Activated T-helper 17 cell treated with anti-CD3 and anti-CD28 coated beads, Interleukin-2, amount 50 U/mL, for 72 hours (primary cell): ENCODE data around the gene PITPNC1. TPM values are rescaled to one million over a fixed set of nuclear protein-coding genes. Genes with fewer than 3 reads are reported as not detected.
"Not testable (repeated sequence)": the region's sequence is repeated elsewhere in the genome, so short reads cannot be mapped to it uniquely, and the experiment has no call there.

Experiments
- ATAC-seq: fragments of 150-1000 bp; cut with Tn5 transposase; replicated peaks from 2 replicates; pipeline ENCODE4 v1.10.0; 2021; ENCODE audit warnings: mild to moderate bottlenecking, moderate library complexity
- H3K27ac Mint-ChIP-seq: one replicate; pipeline ENCODE4 v1.8.0; 2022; ENCODE audit warnings: mixed read lengths
- H3K27me3 Mint-ChIP-seq: one replicate; pipeline ENCODE4 v1.8.0; 2022; ENCODE audit warnings: mixed read lengths
- H3K36me3 Mint-ChIP-seq: one replicate; pipeline ENCODE4 v1.8.0; 2022; ENCODE audit warnings: low read depth, mild to moderate bottlenecking, mixed read lengths
- H3K4me1 Mint-ChIP-seq: one replicate; pipeline ENCODE4 v1.8.0; 2022; ENCODE audit warnings: mixed read lengths
- H3K4me3 Mint-ChIP-seq: one replicate; pipeline ENCODE4 v1.8.0; 2022; ENCODE audit warnings: mild to moderate bottlenecking, mixed read lengths
- H3K9me3 Mint-ChIP-seq: one replicate; pipeline ENCODE4 v1.8.0; 2022; ENCODE audit warnings: mixed read lengths
- total RNA-seq, 2 donors: library from RNA; stranded (reverse); gene quantifications; one replicate each; pipeline ENCODE4 v1.2.3, GENCODE V29; 2022

Gene PITPNC1
- total RNA-seq, 2 donors from 2014 or later = 43.0 to 45.4 TPM

- ATAC-seq = no peak
- Mint-ChIP-seq H3K9me3 (no peaks in the 10 kb centered on the region), H3K4me3 (peak overlapping the region; percentile 83), H3K4me1 (peaks cover 43% of the 10 kb centered on the region), H3K27ac (peak overlapping the region; percentile 95), H3K36me3 (no peaks in the 10 kb centered on the region), H3K27me3 (no peaks in the 10 kb centered on the region)
These were observed 102.1 kb downstream of the PITPNC1 start for GRCh38 chr17:67479148-67479547.

GRCh38 chr17:67480959-67481358 lies 103.9 kb downstream of the PITPNC1 start:
- not testable (repeated sequence) for H3K9me3 Mint-ChIP-seq, H3K27me3 Mint-ChIP-seq, H3K36me3 Mint-ChIP-seq, H3K4me3 Mint-ChIP-seq, ATAC-seq, H3K27ac Mint-ChIP-seq
- H3K4me1 Mint-ChIP-seq = peaks cover 27% of the 10 kb centered on the region

- no peaks in the 10 kb centered on the region for H3K9me3 Mint-ChIP-seq
- peaks cover 27% of the 10 kb centered on the region for H3K4me1 Mint-ChIP-seq
- H3K27me3 Mint-ChIP-seq = no peaks in the 10 kb centered on the region
- H3K36me3 Mint-ChIP-seq = no peaks in the 10 kb centered on the region
- ATAC-seq = no peak
- H3K27ac Mint-ChIP-seq = peak overlapping the region; percentile 89
- peak overlapping the region; percentile 62 for H3K4me3 Mint-ChIP-seq
These were observed 104.7 kb downstream of the PITPNC1 start for GRCh38 chr17:67481808-67482207.

GRCh38 chr17:67482764-67483163 lies 105.7 kb downstream of the PITPNC1 start:
- peak overlapping the region; percentile 89 for H3K27ac Mint-ChIP-seq
- no peaks in the 10 kb centered on the region for H3K9me3 Mint-ChIP-seq
- H3K27me3 Mint-ChIP-seq = no peaks in the 10 kb centered on the region
- peaks cover 24% of the 10 kb centered on the region for H3K4me1 Mint-ChIP-seq
- H3K4me3 Mint-ChIP-seq = peak overlapping the region; percentile 62
- peak; percentile 56 for ATAC-seq
- H3K36me3 Mint-ChIP-seq = no peaks in the 10 kb centered on the region

GRCh38 chr17:67484261-67484660 lies 107.2 kb downstream of the PITPNC1 start:
- Mint-ChIP-seq H3K4me3 (no peak overlapping the region), H3K4me1 (peaks cover 16% of the 10 kb centered on the region), H3K9me3 (no peaks in the 10 kb centered on the region), H3K36me3 (no peaks in the 10 kb centered on the region), H3K27ac (no peak overlapping the region), H3K27me3 (no peaks in the 10 kb centered on the region)
- ATAC-seq = no peak

- Mint-ChIP-seq H3K36me3 (no peaks in the 10 kb centered on the region), H3K4me3 (no peak overlapping the region), H3K4me1 (peaks cover 16% of the 10 kb centered on the region), H3K9me3 (no peaks in the 10 kb centered on the region), H3K27me3 (no peaks in the 10 kb centered on the region), H3K27ac (no peak overlapping the region)
- ATAC-seq = no peak
These were observed 108.6 kb downstream of the PITPNC1 start for GRCh38 chr17:67485666-67486065.

GRCh38 chr17:67487506-67487905 lies 110.4 kb downstream of the PITPNC1 start:
- peak overlapping the region; percentile 7 for H3K27ac Mint-ChIP-seq
- no peak for ATAC-seq
- no peaks in the 10 kb centered on the region for H3K27me3 Mint-ChIP-seq
- peak overlapping the region; percentile 0 for H3K4me3 Mint-ChIP-seq
- H3K9me3 Mint-ChIP-seq = no peaks in the 10 kb centered on the region
- H3K36me3 Mint-ChIP-seq = no peaks in the 10 kb centered on the region
- H3K4me1 Mint-ChIP-seq = peaks cover 15% of the 10 kb centered on the region

- no peak overlapping the region for H3K27ac Mint-ChIP-seq
- no peak for ATAC-seq
- no peaks in the 10 kb centered on the region for H3K36me3 Mint-ChIP-seq
- no peaks in the 10 kb centered on the region for H3K9me3 Mint-ChIP-seq
- H3K27me3 Mint-ChIP-seq = no peaks in the 10 kb centered on the region
- H3K4me3 Mint-ChIP-seq = no peak overlapping the region
- H3K4me1 Mint-ChIP-seq = peaks cover 17% of the 10 kb centered on the region
These were observed 111.1 kb downstream of the PITPNC1 start for GRCh38 chr17:67488161-67488560.

GRCh38 chr17:67488768-67489167 lies 111.7 kb downstream of the PITPNC1 start:
- Mint-ChIP-seq H3K4me3 (no peak overlapping the region), H3K27ac (peak overlapping the region; percentile 58), H3K9me3 (no peaks in the 10 kb centered on the region), H3K27me3 (no peaks in the 10 kb centered on the region), H3K4me1 (peaks cover 21% of the 10 kb centered on the region), H3K36me3 (no peaks in the 10 kb centered on the region)
- peak; percentile 15 for ATAC-seq

GRCh38 chr17:67489273-67489672 lies 112.2 kb downstream of the PITPNC1 start:
- ATAC-seq = peak; percentile 79
- H3K4me3 Mint-ChIP-seq = no peak overlapping the region
- H3K27me3 Mint-ChIP-seq = no peaks in the 10 kb centered on the region
- no peaks in the 10 kb centered on the region for H3K9me3 Mint-ChIP-seq
- H3K4me1 Mint-ChIP-seq = peaks cover 26% of the 10 kb centered on the region
- no peaks in the 10 kb centered on the region for H3K36me3 Mint-ChIP-seq
- H3K27ac Mint-ChIP-seq = peak overlapping the region; percentile 58

- Mint-ChIP-seq H3K36me3 (no peaks in the 10 kb centered on the region), H3K27ac (peak overlapping the region; percentile 58), H3K27me3 (no peaks in the 10 kb centered on the region), H3K9me3 (no peaks in the 10 kb centered on the region), H3K4me3 (no peak overlapping the region), H3K4me1 (peaks cover 26% of the 10 kb centered on the region)
- no peak for ATAC-seq
These were observed 113.4 kb downstream of the PITPNC1 start for GRCh38 chr17:67490471-67490870.

GRCh38 chr17:67491009-67491680 lies 114.1 kb downstream of the PITPNC1 start:
- Mint-ChIP-seq H3K27me3 (no peaks in the 10 kb centered on the region), H3K4me1 (peaks cover 26% of the 10 kb centered on the region), H3K9me3 (no peaks in the 10 kb centered on the region), H3K36me3 (no peaks in the 10 kb centered on the region), H3K4me3 (no peak overlapping the region), H3K27ac (no peak overlapping the region)
- no peak for ATAC-seq

GRCh38 chr17:67491681-67492024 lies 114.6 kb downstream of the PITPNC1 start:
- Mint-ChIP-seq H3K27ac (peak overlapping the region; percentile 38), H3K4me1 (peaks cover 26% of the 10 kb centered on the region), H3K27me3 (no peaks in the 10 kb centered on the region), H3K36me3 (no peaks in the 10 kb centered on the region), H3K9me3 (no peaks in the 10 kb centered on the region), H3K4me3 (peak overlapping the region; percentile 59)
- no peak for ATAC-seq

GRCh38 chr17:67492251-67492740 lies 115.2 kb downstream of the PITPNC1 start:
- ATAC-seq = peak; percentile 33
- Mint-ChIP-seq H3K9me3 (no peaks in the 10 kb centered on the region), H3K27ac (peak overlapping the region; percentile 38), H3K36me3 (no peaks in the 10 kb centered on the region), H3K27me3 (no peaks in the 10 kb centered on the region), H3K4me1 (peaks cover 26% of the 10 kb centered on the region), H3K4me3 (peak overlapping the region; percentile 59)

GRCh38 chr17:67492824-67493517 lies 115.9 kb downstream of the PITPNC1 start:
- Mint-ChIP-seq H3K27ac (peak overlapping the region; percentile 67), H3K4me3 (peak overlapping the region; percentile 59), H3K4me1 (peaks cover 26% of the 10 kb centered on the region), H3K9me3 (no peaks in the 10 kb centered on the region), H3K36me3 (no peaks in the 10 kb centered on the region), H3K27me3 (no peaks in the 10 kb centered on the region)
- no peak for ATAC-seq
